B cell (primary cell): ENCODE data around the gene CDKAL1. TPM values are rescaled to one million over a fixed set of nuclear protein-coding genes. Genes with fewer than 3 reads are reported as not detected.

Experiments used
- ATAC-seq: fragments of 200-7000 bp; cut with Tn5 transposase; one replicate; pipeline ENCODE4 v1.10.0; 2021; ENCODE audit warnings: low read depth, mild to moderate bottlenecking, moderate number of reproducible peaks, moderate library complexity
- CTCF ChIA-PET: fragments of 350-600 bp; sonication (Branson Sonifier 250); formaldehyde crosslinking; loops from one replicate; lab custom pipeline; 2021; ENCODE audit warnings: antibody characterized with exemption, inconsistent platforms; lab: Charles Lee
- POLR2A ChIA-PET: fragments of 350-600 bp; sonication (Branson Sonifier 250); formaldehyde crosslinking; loops from one replicate; lab custom pipeline; 2021; ENCODE audit warnings: antibody characterized with exemption; lab: Charles Lee
- DNase-seq: peaks from one replicate; pipeline ENCODE4 v3.0.0; 2013
- H2AFZ ChIP-seq: 2 replicates; pipeline ENCODE4 v1.6.1; 2012; ENCODE audit warnings: mild to moderate bottlenecking, low read depth, low read length; ENCODE audit not compliant: insufficient read depth, poor library complexity, severe bottlenecking
- H3K27ac ChIP-seq, 2 donors: 1 replicate in 1 of 2; 2 replicates in 1 of 2; pipeline ENCODE4 v1.5.1; 2012 to 2013; ENCODE audit warnings: low read length in 2 of 2, mild to moderate bottlenecking in 2 of 2, moderate library complexity in 1 of 2
- H3K27me3 ChIP-seq, 4 experiments: fragments of 200-600 bp in 1 of 4; sonication (generic) in 1 of 4; replicated peaks in 1 of 4; 1 replicate in 2 of 4; 2 replicates in 2 of 4; pipeline versions ENCODE4 v1.6.1 to v1.7.0; 2013 to 2016; ENCODE audit warnings: low read length in 3 of 4, mild to moderate bottlenecking in 2 of 4, mixed read lengths in 1 of 4, moderate library complexity in 1 of 4; ENCODE audit not compliant: insufficient read depth in 4 of 4, control insufficient read depth in 3 of 4; ENCODE audit errors: control extremely low read depth in 1 of 4
- H3K36me3 ChIP-seq, 2 experiments: replicated peaks in 1 of 2; 1 replicate in 1 of 2; 2 replicates in 1 of 2; pipeline versions ENCODE4 v1.6.1 to v1.7.1; 2013; ENCODE audit warnings: low read length in 1 of 2; ENCODE audit not compliant: insufficient read depth in 2 of 2, control insufficient read depth in 1 of 2; ENCODE audit errors: control extremely low read depth in 1 of 2, extremely low read depth in 1 of 2
- H3K4me1 ChIP-seq, 2 donors: fragments of 200-600 bp in 1 of 2; sonication (generic) in 1 of 2; 1 replicate in 1 of 2; 2 replicates in 1 of 2; pipeline versions ENCODE4 v1.5.1 to v1.6.1; 2013 to 2017; ENCODE audit warnings: low read length in 2 of 2; ENCODE audit not compliant: control insufficient read depth in 2 of 2, insufficient read depth in 2 of 2
- H3K4me2 ChIP-seq: replicated peaks from 2 replicates; pipeline ENCODE3; 2012; ENCODE audit warnings: mild to moderate bottlenecking, low read depth, low read length; ENCODE audit not compliant: poor library complexity, severe bottlenecking
- H3K4me3 ChIP-seq, 5 experiments: fragments of 200-600 bp in 1 of 5; sonication (generic) in 1 of 5; 1 replicate in 3 of 5; 2 replicates in 2 of 5; pipeline versions ENCODE4 v1.5.1 to v1.7.0; 2011 to 2016; ENCODE audit warnings: low read length in 4 of 5, mild to moderate bottlenecking in 4 of 5, low read depth in 2 of 5, control low read depth in 1 of 5, moderate library complexity in 1 of 5; ENCODE audit not compliant: insufficient read depth in 1 of 5; ENCODE audit errors: control extremely low read depth in 1 of 5, extremely low read depth in 1 of 5
- H3K79me2 ChIP-seq: fragments of 200-600 bp; sonication (generic); one replicate; pipeline ENCODE4 v1.6.0; 2016; ENCODE audit warnings: low read length; ENCODE audit not compliant: control insufficient read depth, insufficient read depth
- H3K9ac ChIP-seq: fragments of 200-600 bp; sonication (generic); 2 replicates; pipeline ENCODE4 v1.6.1; 2017; ENCODE audit warnings: mild to moderate bottlenecking, low read length, moderate library complexity
- H3K9me3 ChIP-seq, 3 donors: one replicate each; pipeline versions ENCODE4 v1.6.1 to v1.7.1; 2013; ENCODE audit warnings: low read length in 2 of 3; ENCODE audit not compliant: control insufficient read depth in 2 of 3, insufficient read depth in 1 of 3; ENCODE audit errors: control extremely low read depth in 1 of 3
- H4K20me1 ChIP-seq: 2 replicates; pipeline ENCODE4 v1.6.0; 2012; ENCODE audit warnings: mild to moderate bottlenecking, low read length; ENCODE audit not compliant: insufficient read depth, control insufficient read depth, poor library complexity, severe bottlenecking
- H3K27ac Mint-ChIP-seq: one replicate; pipeline ENCODE4 v1.8.0; 2021; ENCODE audit warnings: mixed read lengths
- H3K27me3 Mint-ChIP-seq: one replicate; pipeline ENCODE4 v1.8.0; 2021; ENCODE audit warnings: mixed read lengths
- H3K4me1 Mint-ChIP-seq: one replicate; pipeline ENCODE4 v1.8.0; 2021; ENCODE audit warnings: mixed read lengths
- H3K4me3 Mint-ChIP-seq: one replicate; pipeline ENCODE4 v1.8.0; 2021; ENCODE audit warnings: mixed read lengths
- H3K9me3 Mint-ChIP-seq: one replicate; pipeline ENCODE4 v1.8.0; 2022; ENCODE audit warnings: mixed read lengths; ENCODE audit not compliant: insufficient read depth
- EZH2 ChIP-seq: IDR thresholded peaks from 2 replicates; pipeline ENCODE4 v1.6.1; 2012; ENCODE audit warnings: borderline replicate concordance, low read depth, mild to moderate bottlenecking, moderate library complexity, low read length; ENCODE audit not compliant: insufficient read depth, poor library complexity, severe bottlenecking
- WGBS: methylation state at CpG from one replicate; pipeline ENCODE4 v1.1.5; 2013; ENCODE audit warnings: missing lambda C conversion rate; ENCODE audit not compliant: insufficient coverage; 5-methylcytosine and 5-hydroxymethylcytosine counted together
- intact Hi-C: fragments of 100-400 bp; cut with micrococcal nuclease; formaldehyde crosslinking; loops from one replicate; pipeline ENCODE4 v1.10.0; 2022
- polyA plus RNA-seq: library from polyadenylated mRNA; depleted of rRNA; stranded (reverse); fragments of >200 nt; gene quantifications from 2 replicates; pipeline ENCODE4 v1.2.3, GENCODE V29; 2012
- total RNA-seq, 2 donors: library from RNA; stranded (reverse); fragments of 120-200 nt in 1 of 2; gene quantifications; 1 replicate in 1 of 2; 2 replicates in 1 of 2; pipeline versions ENCODE4 v1.2.3 to v1.2.4, GENCODE V29; 2013 to 2022
- TF ChIP-seq, protein P1 (sequence below): fragments of 200-600 bp; IDR thresholded peaks from one replicate; pipeline ENCODE4 v1.8.0; 2022; ENCODE audit warnings: antibody characterized with exemption, mild to moderate bottlenecking

CDKAL1 gene
- total and polyA plus RNA-seq, 2 donors (not counting 1 experiment from before 2014, with no cell fraction given): 6.1 to 33.3 TPM

DNA sequence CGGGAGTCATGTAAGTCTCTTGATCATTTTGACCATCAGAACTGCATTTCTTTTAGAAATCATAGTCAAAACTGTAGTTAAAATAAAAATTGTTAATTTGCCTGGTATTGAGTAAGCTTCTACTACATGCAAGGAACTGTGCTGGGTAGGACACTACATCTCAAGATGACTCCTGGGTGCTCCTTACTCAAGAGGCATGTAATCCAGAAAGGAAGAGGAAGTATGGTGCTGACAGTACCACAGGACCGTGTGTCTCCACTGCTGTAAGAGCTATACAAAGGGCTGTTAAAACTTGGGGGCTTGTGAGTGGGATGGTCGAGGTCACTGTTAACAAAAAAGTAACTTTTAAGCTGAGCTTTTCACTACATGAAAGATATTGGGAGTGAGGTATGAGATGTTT lies 551.0 kb downstream of the CDKAL1 start:
- Histone ChIP-seq H3K79me2 (no peaks in the 10 kb centered on the region), H2AFZ (no peak overlapping the region), H3K27ac (no peak overlapping the region), H4K20me1 (no peaks in the 10 kb centered on the region), H3K4me1 (peaks cover 0 to 3% of the 10 kb centered on the region in 2 donors), H3K4me3 (no peak overlapping the region), H3K36me3 (peaks cover 0 to 4% of the 10 kb centered on the region in 2 experiments), H3K27me3 (no peaks in the 10 kb centered on the region), H3K9me3 (no peaks in the 10 kb centered on the region), H3K4me2 (no peak overlapping the region), H3K9ac (no peak overlapping the region)
- Mint-ChIP-seq H3K4me1 (peaks cover 5% of the 10 kb centered on the region), H3K4me3 (no peak overlapping the region), H3K9me3 (no peaks in the 10 kb centered on the region), H3K27me3 (no peaks in the 10 kb centered on the region), H3K27ac (no peak overlapping the region)
- POLR2A ChIA-PET: no interaction called here
- TF ChIP-seq, protein P1, sequence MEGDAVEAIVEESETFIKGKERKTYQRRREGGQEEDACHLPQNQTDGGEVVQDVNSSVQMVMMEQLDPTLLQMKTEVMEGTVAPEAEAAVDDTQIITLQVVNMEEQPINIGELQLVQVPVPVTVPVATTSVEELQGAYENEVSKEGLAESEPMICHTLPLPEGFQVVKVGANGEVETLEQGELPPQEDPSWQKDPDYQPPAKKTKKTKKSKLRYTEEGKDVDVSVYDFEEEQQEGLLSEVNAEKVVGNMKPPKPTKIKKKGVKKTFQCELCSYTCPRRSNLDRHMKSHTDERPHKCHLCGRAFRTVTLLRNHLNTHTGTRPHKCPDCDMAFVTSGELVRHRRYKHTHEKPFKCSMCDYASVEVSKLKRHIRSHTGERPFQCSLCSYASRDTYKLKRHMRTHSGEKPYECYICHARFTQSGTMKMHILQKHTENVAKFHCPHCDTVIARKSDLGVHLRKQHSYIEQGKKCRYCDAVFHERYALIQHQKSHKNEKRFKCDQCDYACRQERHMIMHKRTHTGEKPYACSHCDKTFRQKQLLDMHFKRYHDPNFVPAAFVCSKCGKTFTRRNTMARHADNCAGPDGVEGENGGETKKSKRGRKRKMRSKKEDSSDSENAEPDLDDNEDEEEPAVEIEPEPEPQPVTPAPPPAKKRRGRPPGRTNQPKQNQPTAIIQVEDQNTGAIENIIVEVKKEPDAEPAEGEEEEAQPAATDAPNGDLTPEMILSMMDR: no peak
- TF ChIP-seq EZH2: no peak
- CTCF ChIA-PET: no interaction called here
- 100% methylated on average over 2 of the region's 3 CpGs for WGBS
- intact Hi-C loops: no loop called here
- DNase-seq: no peak
- no peak for ATAC-seq

DNA sequence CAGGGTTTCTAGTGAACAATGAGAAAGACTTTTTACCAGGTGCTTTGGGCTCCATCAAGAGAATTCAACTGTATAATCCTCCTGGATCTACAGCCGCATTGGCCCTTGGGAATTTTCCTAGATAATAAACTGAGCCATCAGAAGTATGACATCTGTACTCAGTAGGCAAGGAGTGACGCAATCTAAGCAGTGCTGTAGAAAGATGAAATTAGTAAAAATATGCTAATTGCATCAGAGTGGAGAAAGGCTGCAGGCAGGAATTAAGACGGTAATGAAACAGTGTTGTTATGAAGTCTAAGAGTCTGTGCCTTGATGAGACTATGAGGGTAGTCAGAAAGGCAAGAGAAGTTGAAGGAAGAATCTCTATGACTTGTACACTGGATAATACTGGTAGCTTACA lies 551.4 kb downstream of the CDKAL1 start:
- H3K27ac Mint-ChIP-seq: no peak overlapping the region
- H3K27me3 Mint-ChIP-seq: no peaks in the 10 kb centered on the region
- ATAC-seq: no peak
- intact Hi-C loops: no loop called here
- ChIA-PET POLR2A (no interaction called here), CTCF (no interaction called here)
- H3K9me3 Mint-ChIP-seq: no peaks in the 10 kb centered on the region
- Histone ChIP-seq H3K9ac (no peak overlapping the region), H3K4me2 (no peak overlapping the region), H4K20me1 (no peaks in the 10 kb centered on the region), H3K27me3 (no peaks in the 10 kb centered on the region), H3K4me3 (no peak overlapping the region), H3K9me3 (no peaks in the 10 kb centered on the region), H3K79me2 (no peaks in the 10 kb centered on the region), H3K36me3 (peaks cover 0 to 4% of the 10 kb centered on the region in 2 experiments), H2AFZ (no peak overlapping the region), H3K4me1 (peaks cover 0 to 3% of the 10 kb centered on the region in 2 donors), H3K27ac (no peak overlapping the region)
- peaks cover 5% of the 10 kb centered on the region for H3K4me1 Mint-ChIP-seq
- TF ChIP-seq, protein P1: no peak
- TF ChIP-seq EZH2: no peak
- no peak for DNase-seq
- H3K4me3 Mint-ChIP-seq: no peak overlapping the region
- 94% methylated on average over 1 of the region's 3 CpGs for WGBS
